ENCODE data around the gene VDAC2.

The VDAC2 gene

GRCh38 chr10:75228834-75229233 is 18.2 kb downstream of the VDAC2 start:
- Histone ChIP-seq H2BK5ac (ENCODE audit: low read depth, low read length, poor library complexity) (no peak overlapping the region), H3K79me2 (ENCODE audit: control insufficient read depth, insufficient read depth, low read length, poor library complexity) (peaks cover 8% of the 10 kb centered on the region), H3K4ac (ENCODE audit: low read depth, low read length) (no peak overlapping the region), H2AFZ (ENCODE audit: insufficient read depth, low read length, poor library complexity) (no peak overlapping the region), H3K27me3 (ENCODE audit: insufficient read depth, low read length) (no peaks in the 10 kb centered on the region), H3K9ac (ENCODE audit: low read length) (no peak overlapping the region), H3K23ac (ENCODE audit: low read length) (no peak overlapping the region), H3K4me1 (ENCODE audit: control insufficient read depth in 1 of 2, insufficient read depth in 2 of 2, low read length in 2 of 2) (peaks cover 28 to 34% of the 10 kb centered on the region in 2 experiments), H3K79me1 (ENCODE audit: low read length) (peaks cover 11% of the 10 kb centered on the region), H3K4me3 (ENCODE audit: low read depth, low read length) (no peak overlapping the region), H4K91ac (ENCODE audit: low read depth, low read length) (no peak overlapping the region), H2BK120ac (ENCODE audit: insufficient read depth, low read length, poor library complexity) (no peak overlapping the region), H4K12ac (ENCODE audit: low read depth, low read length) (no peak overlapping the region), H3K4me2 (ENCODE audit: low read length) (no peak overlapping the region), H3K18ac (ENCODE audit: low read length) (no peak overlapping the region), H3K36me3 (ENCODE audit: control insufficient read depth in 1 of 2, insufficient read depth in 2 of 2, low read length in 2 of 2) (peaks cover 21 to 42% of the 10 kb centered on the region in 2 experiments), H2BK12ac (ENCODE audit: low read length) (no peak overlapping the region), H3K14ac (ENCODE audit: low read length) (no peak overlapping the region), H3K9me3 (ENCODE audit: insufficient read depth, low read depth, low read length) (no peaks in the 10 kb centered on the region), H2AK5ac (ENCODE audit: low read length) (no peak overlapping the region), H3K27ac (ENCODE audit: low read depth, low read length) (no peak overlapping the region), H4K8ac (ENCODE audit: low read depth, low read length) (no peak overlapping the region)
- WGBS (ENCODE audit: extremely low coverage, insufficient coverage, insufficient read length) = 100% methylated on average over 1 of the region's 4 CpGs
- no peak for DNase-seq

DNA sequence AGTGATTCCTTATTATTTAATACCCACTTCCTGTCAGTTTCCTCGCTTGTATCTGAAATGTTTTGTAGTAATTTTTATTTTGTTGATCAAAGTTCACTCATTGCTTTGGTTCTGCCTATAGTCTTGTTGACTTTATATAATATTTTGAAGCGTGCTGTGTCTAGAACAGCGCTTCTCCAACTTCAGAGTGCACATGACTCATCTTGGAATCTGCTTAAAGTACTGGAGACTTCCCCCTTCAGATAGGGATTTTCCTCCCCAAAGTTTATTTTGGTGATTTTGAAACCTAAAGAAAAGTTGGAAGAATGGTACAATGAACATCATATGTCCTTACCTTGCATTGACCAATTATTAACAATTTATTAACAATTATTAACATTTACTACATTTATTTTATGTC is 19.4 kb downstream of the VDAC2 start:
- no peak overlapping the region for H3K9ac ChIP-seq (ENCODE audit: low read length)
- H2BK5ac ChIP-seq (ENCODE audit: low read depth, low read length, poor library complexity) = no peak overlapping the region
- no peak overlapping the region for H3K14ac ChIP-seq (ENCODE audit: low read length)
- no peak overlapping the region for H2BK12ac ChIP-seq (ENCODE audit: low read length)
- H3K27me3 ChIP-seq (ENCODE audit: insufficient read depth, low read length) = no peaks in the 10 kb centered on the region
- no peak overlapping the region for H4K12ac ChIP-seq (ENCODE audit: low read depth, low read length)
- no peak overlapping the region for H4K91ac ChIP-seq (ENCODE audit: low read depth, low read length)
- H3K4me3 ChIP-seq (ENCODE audit: low read depth, low read length) = no peak overlapping the region
- no peaks in the 10 kb centered on the region for H3K9me3 ChIP-seq (ENCODE audit: insufficient read depth, low read depth, low read length)
- WGBS (ENCODE audit: extremely low coverage, insufficient coverage, insufficient read length) = no CpG with 5 or more reads among the region's 3 CpGs
- peaks cover 11% of the 10 kb centered on the region for H3K79me2 ChIP-seq (ENCODE audit: control insufficient read depth, insufficient read depth, low read length, poor library complexity)
- DNase-seq = peak in 1 of 2 donors; percentile 49
- no peak overlapping the region for H3K27ac ChIP-seq (ENCODE audit: low read depth, low read length)
- peaks cover 21 to 33% of the 10 kb centered on the region in 2 experiments for H3K4me1 ChIP-seq (ENCODE audit: control insufficient read depth in 1 of 2, insufficient read depth in 2 of 2, low read length in 2 of 2)
- no peak overlapping the region for H4K8ac ChIP-seq (ENCODE audit: low read depth, low read length)
- H3K23ac ChIP-seq (ENCODE audit: low read length) = no peak overlapping the region
- H2AK5ac ChIP-seq (ENCODE audit: low read length) = no peak overlapping the region
- H3K4me2 ChIP-seq (ENCODE audit: low read length) = no peak overlapping the region
- H3K18ac ChIP-seq (ENCODE audit: low read length) = no peak overlapping the region
- H2AFZ ChIP-seq (ENCODE audit: insufficient read depth, low read length, poor library complexity) = no peak overlapping the region
- no peak overlapping the region for H2BK120ac ChIP-seq (ENCODE audit: insufficient read depth, low read length, poor library complexity)
- H3K79me1 ChIP-seq (ENCODE audit: low read length) = peaks cover 20% of the 10 kb centered on the region
- peaks cover 21 to 36% of the 10 kb centered on the region in 2 experiments for H3K36me3 ChIP-seq (ENCODE audit: control insufficient read depth in 1 of 2, insufficient read depth in 2 of 2, low read length in 2 of 2)
- H3K4ac ChIP-seq (ENCODE audit: low read depth, low read length) = no peak overlapping the region

GRCh38 chr10:75230600-75231038 is 20.0 kb downstream of the VDAC2 start:
- no peaks in the 10 kb centered on the region for H3K9me3 ChIP-seq (ENCODE audit: insufficient read depth, low read depth, low read length)
- no peak overlapping the region for H4K91ac ChIP-seq (ENCODE audit: low read depth, low read length)
- no peak overlapping the region for H3K23ac ChIP-seq (ENCODE audit: low read length)
- WGBS (ENCODE audit: extremely low coverage, insufficient coverage, insufficient read length) = no CpG with 5 or more reads among the region's 5 CpGs
- no peak overlapping the region for H2AFZ ChIP-seq (ENCODE audit: insufficient read depth, low read length, poor library complexity)
- peaks cover 21 to 34% of the 10 kb centered on the region in 2 experiments for H3K4me1 ChIP-seq (ENCODE audit: control insufficient read depth in 1 of 2, insufficient read depth in 2 of 2, low read length in 2 of 2)
- no peak overlapping the region for H4K12ac ChIP-seq (ENCODE audit: low read depth, low read length)
- H3K27ac ChIP-seq (ENCODE audit: low read depth, low read length) = no peak overlapping the region
- peaks cover 23% of the 10 kb centered on the region for H3K79me1 ChIP-seq (ENCODE audit: low read length)
- no peak overlapping the region for H3K4ac ChIP-seq (ENCODE audit: low read depth, low read length)
- no peak overlapping the region for H3K18ac ChIP-seq (ENCODE audit: low read length)
- H3K27me3 ChIP-seq (ENCODE audit: insufficient read depth, low read length) = no peaks in the 10 kb centered on the region
- no peak overlapping the region for H2AK5ac ChIP-seq (ENCODE audit: low read length)
- peak; percentile 91 to 97 for DNase-seq
- H2BK5ac ChIP-seq (ENCODE audit: low read depth, low read length, poor library complexity) = no peak overlapping the region
- no peak overlapping the region for H2BK12ac ChIP-seq (ENCODE audit: low read length)
- H3K4me2 ChIP-seq (ENCODE audit: low read length) = no peak overlapping the region
- peaks cover 21 to 36% of the 10 kb centered on the region in 2 experiments for H3K36me3 ChIP-seq (ENCODE audit: control insufficient read depth in 1 of 2, insufficient read depth in 2 of 2, low read length in 2 of 2)
- no peak overlapping the region for H2BK120ac ChIP-seq (ENCODE audit: insufficient read depth, low read length, poor library complexity)
- no peak overlapping the region for H3K14ac ChIP-seq (ENCODE audit: low read length)
- H3K79me2 ChIP-seq (ENCODE audit: control insufficient read depth, insufficient read depth, low read length, poor library complexity) = peaks cover 12% of the 10 kb centered on the region
- no peak overlapping the region for H3K4me3 ChIP-seq (ENCODE audit: low read depth, low read length)
- no peak overlapping the region for H4K8ac ChIP-seq (ENCODE audit: low read depth, low read length)
- no peak overlapping the region for H3K9ac ChIP-seq (ENCODE audit: low read length)

DNA sequence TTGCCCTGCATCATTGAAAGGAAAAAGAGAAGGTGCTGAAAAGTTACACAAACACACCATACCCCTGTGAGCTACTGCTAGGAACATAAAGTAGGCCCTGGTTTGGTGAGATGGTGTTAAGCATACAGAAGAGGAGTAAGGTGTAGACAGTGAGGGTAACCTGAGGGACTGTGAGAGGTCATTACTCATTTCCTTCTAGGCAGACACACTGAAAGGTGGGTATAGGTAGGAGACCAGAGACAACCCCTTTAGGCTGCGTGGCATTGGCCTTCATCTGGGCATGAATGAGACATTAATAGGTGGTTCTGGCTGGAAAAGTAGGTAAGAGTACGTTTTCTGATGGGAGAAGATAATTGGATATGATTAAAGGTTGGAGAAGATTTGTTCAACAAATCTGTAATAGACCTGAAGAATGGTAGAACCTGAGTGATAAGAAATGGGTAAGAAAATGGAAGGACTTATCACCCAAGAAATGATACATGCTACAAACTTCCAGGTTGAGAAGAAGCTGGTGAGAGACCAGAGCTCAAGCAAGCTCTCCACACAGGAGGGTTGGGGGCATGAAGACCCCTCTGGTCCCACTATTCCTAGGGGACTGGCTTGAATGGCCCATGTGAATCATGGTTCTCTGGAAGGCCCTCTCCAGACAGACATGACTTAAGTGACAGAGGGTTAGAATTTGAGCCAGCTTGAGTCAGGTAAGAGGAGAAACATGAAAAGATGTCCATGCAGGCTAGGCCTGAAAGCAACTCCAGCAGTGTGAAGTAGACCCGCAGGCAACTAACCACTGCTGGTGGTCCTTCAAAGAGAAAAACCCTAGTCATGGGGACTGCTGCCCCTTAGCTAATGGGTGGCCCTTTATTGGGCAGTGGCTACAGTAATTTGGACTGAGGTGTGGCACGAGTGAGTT is 21.3 kb downstream of the VDAC2 start:
- no peak overlapping the region for H4K8ac ChIP-seq (ENCODE audit: low read depth, low read length)

More for the DNA sequence above, 21.3 kb downstream of the VDAC2 start:
- Histone ChIP-seq H2BK120ac (ENCODE audit: insufficient read depth, low read length, poor library complexity) (no peak overlapping the region), H3K4me3 (ENCODE audit: low read depth, low read length) (no peak overlapping the region), H3K14ac (ENCODE audit: low read length) (no peak overlapping the region), H2BK5ac (ENCODE audit: low read depth, low read length, poor library complexity) (no peak overlapping the region), H3K79me1 (ENCODE audit: low read length) (peaks cover 16% of the 10 kb centered on the region), H2AFZ (ENCODE audit: insufficient read depth, low read length, poor library complexity) (no peak overlapping the region), H3K9me3 (ENCODE audit: insufficient read depth, low read depth, low read length) (no peaks in the 10 kb centered on the region), H3K27ac (ENCODE audit: low read depth, low read length) (no peak overlapping the region), H3K79me2 (ENCODE audit: control insufficient read depth, insufficient read depth, low read length, poor library complexity) (peaks cover 6% of the 10 kb centered on the region), H3K36me3 (ENCODE audit: control insufficient read depth in 1 of 2, insufficient read depth in 2 of 2, low read length in 2 of 2) (peaks cover 13 to 32% of the 10 kb centered on the region in 2 experiments), H3K27me3 (ENCODE audit: insufficient read depth, low read length) (no peaks in the 10 kb centered on the region), H3K4me2 (ENCODE audit: low read length) (no peak overlapping the region), H3K23ac (ENCODE audit: low read length) (no peak overlapping the region), H3K9ac (ENCODE audit: low read length) (no peak overlapping the region), H3K18ac (ENCODE audit: low read length) (no peak overlapping the region), H3K4me1 (ENCODE audit: control insufficient read depth in 1 of 2, insufficient read depth in 2 of 2, low read length in 2 of 2) (peaks cover 12 to 23% of the 10 kb centered on the region in 2 experiments), H2AK5ac (ENCODE audit: low read length) (no peak overlapping the region), H4K91ac (ENCODE audit: low read depth, low read length) (no peak overlapping the region), H3K4ac (ENCODE audit: low read depth, low read length) (peak overlapping the region; percentile 28), H2BK12ac (ENCODE audit: low read length) (no peak overlapping the region), H4K12ac (ENCODE audit: low read depth, low read length) (no peak overlapping the region)
- 100% methylated on average over 1 of the region's 4 CpGs for WGBS (ENCODE audit: extremely low coverage, insufficient coverage, insufficient read length)
- no peak for DNase-seq
